HG03196 (cell line): ENCODE results near the gene PRKCH.

Source experiments
- ATAC-seq: cut with Tn5 transposase; IDR thresholded peaks from one replicate; pipeline ENCODE4 v1.9.1; 2021; ENCODE audit not compliant: unreplicated experiment

PRKCH gene

GRCh38 chr14:61335049-61335448 lies 13.7 kb downstream of the PRKCH start:
- ATAC-seq: no peak

GRCh38 chr14:61335671-61336275 lies 14.4 kb downstream of the PRKCH start:
- no peak for ATAC-seq

GRCh38 chr14:61337893-61338292 lies 16.5 kb downstream of the PRKCH start:
- ATAC-seq: no peak

GRCh38 chr14:61338457-61338856 lies 17.1 kb downstream of the PRKCH start:
- ATAC-seq: no peak

- no peak for ATAC-seq
These were observed 20.2 kb downstream of the PRKCH start for GRCh38 chr14:61341275-61342206.

GRCh38 chr14:61342486-61342885 lies 21.1 kb downstream of the PRKCH start:
- ATAC-seq: no peak

GRCh38 chr14:61342932-61343331 lies 21.6 kb downstream of the PRKCH start:
- ATAC-seq: no peak

- ATAC-seq: no peak
These were observed 22.1 kb downstream of the PRKCH start for GRCh38 chr14:61343471-61343870.

- ATAC-seq: no peak
These were observed 22.6 kb downstream of the PRKCH start for GRCh38 chr14:61343991-61344405.

GRCh38 chr14:61344437-61345150 lies 23.2 kb downstream of the PRKCH start:
- ATAC-seq: no peak

- no peak for ATAC-seq
These were observed 23.7 kb downstream of the PRKCH start for GRCh38 chr14:61345151-61345482.

GRCh38 chr14:61346221-61346620 lies 24.8 kb downstream of the PRKCH start:
- ATAC-seq: no peak

- ATAC-seq: no peak
These were observed 25.4 kb downstream of the PRKCH start for GRCh38 chr14:61346793-61347192.

GRCh38 chr14:61347826-61348443 lies 26.6 kb downstream of the PRKCH start:
- ATAC-seq: no peak

- no peak for ATAC-seq
These were observed 29.3 kb downstream of the PRKCH start for GRCh38 chr14:61350427-61351270.

GRCh38 chr14:61351477-61351876 lies 30.1 kb downstream of the PRKCH start:
- no peak for ATAC-seq

GRCh38 chr14:61355892-61356325 lies 34.5 kb downstream of the PRKCH start:
- ATAC-seq: no peak

GRCh38 chr14:61357123-61357522 lies 35.7 kb downstream of the PRKCH start:
- no peak for ATAC-seq

GRCh38 chr14:61358554-61359226 lies 37.3 kb downstream of the PRKCH start:
- ATAC-seq: no peak
